Adrenal gland (tissue), 5 donors: ENCODE results near the gene ADRA1B.

Experiments
- CTCF ChIP-seq, 6 experiments: fragments of 450-650 bp in 4 of 6; fragments of 200-600 bp in 2 of 6; sonication (generic) in 1 of 6; IDR thresholded peaks; 1 replicate in 5 of 6; 2 replicates in 1 of 6; pipeline versions ENCODE4 v1.5.1 to v1.8.0; 2016 to 2021; ENCODE audit warnings: antibody characterized with exemption in 6 of 6, mild to moderate bottlenecking in 2 of 6, moderate library complexity in 1 of 6
- POLR2A ChIP-seq, 2 donors: fragments of 450-650 bp; IDR thresholded peaks; one replicate each; pipeline ENCODE4 v1.6.1; 2017; ENCODE audit warnings: antibody characterized with exemption in 2 of 2, mild to moderate bottlenecking in 2 of 2, moderate library complexity in 1 of 2
- donor health status: DM: no; HTN: no; CAD: no.

GRCh38 chr5:159982421-159983173 is 66.3 kb downstream of the ADRA1B start:
- TF ChIP-seq CTCF (IDR thresholded peaks at IDR 0.05) (no peak), POLR2A (IDR thresholded peaks at IDR 0.05) (no peak)
